CD8-positive, alpha-beta memory T cell (primary cell): ENCODE results near the gene IQGAP1. TPM values are rescaled to one million over a fixed set of nuclear protein-coding genes. Genes with fewer than 3 reads are reported as not detected.

ENCODE experiments used
- CTCF ChIA-PET: fragments of 350-600 bp; sonication (Branson Sonifier 250); formaldehyde crosslinking; loops from one replicate; lab custom pipeline; 2021; ENCODE audit warnings: antibody characterized with exemption; lab: Charles Lee
- POLR2A ChIA-PET: fragments of 350-600 bp; sonication (Branson Sonifier 250); formaldehyde crosslinking; loops from one replicate; lab custom pipeline; 2021; ENCODE audit warnings: antibody characterized with exemption; lab: Charles Lee
- DNase-seq, 5 donors: peaks; one replicate each; pipeline versions ENCODE4 v3.0.0 to v3.0.0-alpha.2; 2020 to 2022; ENCODE audit warnings: mixed read lengths in 1 of 5
- H3K27ac ChIP-seq: one replicate; pipeline ENCODE4 v1.7.0; 2013; ENCODE audit warnings: low read depth, mild to moderate bottlenecking, low read length, moderate library complexity
- H3K27me3 ChIP-seq: 2 replicates; pipeline ENCODE4 v1.7.0; 2013; ENCODE audit warnings: low read length, mild to moderate bottlenecking; ENCODE audit not compliant: insufficient read depth, poor library complexity, severe bottlenecking
- H3K36me3 ChIP-seq: 2 replicates; pipeline ENCODE4 v1.7.0; 2013; ENCODE audit warnings: mild to moderate bottlenecking, low read length, moderate library complexity; ENCODE audit not compliant: insufficient read depth
- H3K4me1 ChIP-seq: 2 replicates; pipeline ENCODE4 v1.7.0; 2013; ENCODE audit warnings: mild to moderate bottlenecking, low read length, moderate library complexity; ENCODE audit not compliant: insufficient read depth
- H3K4me3 ChIP-seq: 2 replicates; pipeline ENCODE4 v1.7.0; 2013; ENCODE audit warnings: mild to moderate bottlenecking, low read length
- H3K9me3 ChIP-seq: 2 replicates; pipeline ENCODE4 v1.7.0; 2013; ENCODE audit warnings: mild to moderate bottlenecking, low read length
- H3K27ac Mint-ChIP-seq, 8 donors: one replicate each; pipeline ENCODE4 v1.8.0; 2020 to 2021; ENCODE audit warnings: mixed read lengths in 8 of 8, mild to moderate bottlenecking in 6 of 8, inconsistent platforms in 3 of 8, moderate library complexity in 3 of 8
- H3K27me3 Mint-ChIP-seq, 2 donors: one replicate each; pipeline ENCODE4 v1.8.0; 2020 to 2021; ENCODE audit warnings: mixed read lengths in 2 of 2, mild to moderate bottlenecking in 1 of 2, moderate library complexity in 1 of 2
- H3K36me3 Mint-ChIP-seq, 3 donors: one replicate each; pipeline ENCODE4 v1.8.0; 2020 to 2021; ENCODE audit warnings: mixed read lengths in 3 of 3, inconsistent platforms in 1 of 3, mild to moderate bottlenecking in 1 of 3
- H3K4me1 Mint-ChIP-seq, 3 donors: one replicate each; pipeline ENCODE4 v1.8.0; 2020 to 2021; ENCODE audit warnings: mixed read lengths in 3 of 3, inconsistent platforms in 1 of 3, mild to moderate bottlenecking in 1 of 3
- H3K4me3 Mint-ChIP-seq, 7 donors: one replicate each; pipeline ENCODE4 v1.8.0; 2020 to 2021; ENCODE audit warnings: mixed read lengths in 7 of 7, mild to moderate bottlenecking in 6 of 7, moderate library complexity in 4 of 7, inconsistent platforms in 2 of 7
- H3K9me3 Mint-ChIP-seq, 5 donors: one replicate each; pipeline ENCODE4 v1.8.0; 2020 to 2022; ENCODE audit warnings: mixed read lengths in 5 of 5, mild to moderate bottlenecking in 3 of 5, moderate library complexity in 2 of 5, inconsistent platforms in 1 of 5
- polyA plus RNA-seq: library from polyadenylated mRNA; unstranded; fragments of 300-500 nt; fragmentation: Illumina TruSeq; gene quantifications from one replicate; pipeline ENCODE4 v1.2.3, GENCODE V29; 2021
- total RNA-seq, 2 experiments: library from RNA; stranded (reverse); gene quantifications; one replicate each; pipeline ENCODE4 v1.2.3, GENCODE V29; 2021

Gene IQGAP1
- total and polyA plus RNA-seq, 3 experiments from 2014 or later: 151 to 176 (median 173) TPM

GRCh38 chr15:90478846-90479481 lies 90.9 kb downstream of the IQGAP1 start:
- no peak overlapping the region for H3K27ac ChIP-seq
- POLR2A ChIA-PET: no interaction called here
- H3K27ac Mint-ChIP-seq: peak overlapping the region in 7 of 8 donors; percentile 7 to 79 (median 24)

GRCh38 chr15:90479656-90480055 lies 91.6 kb downstream of the IQGAP1 start:
- Histone ChIP-seq H3K4me3 (no peak overlapping the region), H3K27ac (no peak overlapping the region)

More at GRCh38 chr15:90478846-90479481, 90.9 kb downstream of the IQGAP1 start:
- H3K4me1 Mint-ChIP-seq: peaks cover 34 to 53% (median 49%) of the 10 kb centered on the region in 3 donors
- peaks cover 0 to 4% of the 10 kb centered on the region in 2 donors for H3K27me3 Mint-ChIP-seq
- H3K4me3 Mint-ChIP-seq: no peak overlapping the region
- peaks cover 7 to 74% (median 36%) of the 10 kb centered on the region in 3 donors for H3K36me3 Mint-ChIP-seq
- H3K27me3 ChIP-seq: no peaks in the 10 kb centered on the region
- DNase-seq: no peak
- CTCF ChIA-PET: interaction anchor here (1.0 to 6.0 kb wide), 3 partner anchors 117 to 214 kb away, joined by 3 to 87 read pairs (median 10); no protein-coding TSS in a partner anchor
- peaks cover 47% of the 10 kb centered on the region for H3K36me3 ChIP-seq
- H3K9me3 ChIP-seq: no peaks in the 10 kb centered on the region
- no peaks in the 10 kb centered on the region for H3K9me3 Mint-ChIP-seq
- no peak overlapping the region for H3K4me3 ChIP-seq
- peaks cover 14% of the 10 kb centered on the region for H3K4me1 ChIP-seq

GRCh38 chr15:90481023-90481422 lies 93.0 kb downstream of the IQGAP1 start:
- H3K27ac Mint-ChIP-seq: peak overlapping the region; percentile 22 to 83 (median 69)
- Histone ChIP-seq H3K36me3 (peaks cover 60% of the 10 kb centered on the region), H3K9me3 (no peaks in the 10 kb centered on the region), H3K27me3 (no peaks in the 10 kb centered on the region), H3K27ac (no peak overlapping the region), H3K4me1 (peaks cover 14% of the 10 kb centered on the region), H3K4me3 (no peak overlapping the region)
- peaks cover 0 to 2% of the 10 kb centered on the region in 2 donors for H3K27me3 Mint-ChIP-seq
- peak overlapping the region in 2 of 7 donors; percentile 36 to 41 for H3K4me3 Mint-ChIP-seq
- H3K9me3 Mint-ChIP-seq: no peaks in the 10 kb centered on the region
- POLR2A ChIA-PET: interaction anchor here (0.5 to 0.6 kb wide), 3 partner anchors 123 to 1262 kb away, joined by 3 to 13 read pairs (median 3); no protein-coding TSS in a partner anchor
- H3K4me1 Mint-ChIP-seq: peaks cover 36 to 53% (median 49%) of the 10 kb centered on the region in 3 donors
- CTCF ChIA-PET: interaction anchor here (1.4 to 6.0 kb wide), 8 partner anchors 29 to 188 kb away, joined by 4 to 87 read pairs (median 6); no protein-coding TSS in a partner anchor
- H3K36me3 Mint-ChIP-seq: peaks cover 10 to 82% (median 38%) of the 10 kb centered on the region in 3 donors
- peak in 1 of 5 donors; percentile 51 for DNase-seq

More at GRCh38 chr15:90479656-90480055, 91.6 kb downstream of the IQGAP1 start:
- Histone ChIP-seq H3K9me3 (no peaks in the 10 kb centered on the region), H3K36me3 (peaks cover 47% of the 10 kb centered on the region), H3K27me3 (no peaks in the 10 kb centered on the region), H3K4me1 (peaks cover 14% of the 10 kb centered on the region)
- ChIA-PET CTCF (interaction anchor here (2.1 to 6.0 kb wide), 2 partner anchors 118 to 159 kb away, joined by 10 to 87 read pairs; no protein-coding TSS in a partner anchor), POLR2A (no interaction called here)
- Mint-ChIP-seq H3K4me3 (no peak overlapping the region), H3K36me3 (peaks cover 7 to 73% (median 33%) of the 10 kb centered on the region in 3 donors), H3K27ac (peak overlapping the region in 2 of 8 donors; percentile 8 to 18), H3K9me3 (no peaks in the 10 kb centered on the region), H3K27me3 (peaks cover 0 to 2% of the 10 kb centered on the region in 2 donors), H3K4me1 (peaks cover 34 to 53% (median 49%) of the 10 kb centered on the region in 3 donors)
- no peak for DNase-seq

GRCh38 chr15:90482124-90483011 lies 94.3 kb downstream of the IQGAP1 start:
- DNase-seq: peak; percentile 6 to 51 (median 18)
- Histone ChIP-seq H3K4me1 (peaks cover 14% of the 10 kb centered on the region), H3K27me3 (no peaks in the 10 kb centered on the region), H3K36me3 (peaks cover 64% of the 10 kb centered on the region), H3K4me3 (no peak overlapping the region), H3K27ac (no peak overlapping the region), H3K9me3 (no peaks in the 10 kb centered on the region)
- Mint-ChIP-seq H3K27me3 (peaks cover 0 to 2% of the 10 kb centered on the region in 2 donors), H3K36me3 (peaks cover 17 to 83% (median 37%) of the 10 kb centered on the region in 3 donors), H3K27ac (peak overlapping the region in 4 of 8 donors; percentile 6 to 60 (median 44)), H3K4me3 (no peak overlapping the region), H3K4me1 (peaks cover 31 to 44% (median 40%) of the 10 kb centered on the region in 3 donors), H3K9me3 (no peaks in the 10 kb centered on the region)
- POLR2A ChIA-PET: interaction anchor here (0.6 to 1.0 kb wide), 2 partner anchors 120 to 508 kb away, joined by 4 to 5 read pairs; no protein-coding TSS in a partner anchor
- CTCF ChIA-PET: interaction anchor here (0.6 to 6.0 kb wide), 22 partner anchors 16 to 189 kb away, joined by 3 to 87 read pairs (median 4); no protein-coding TSS in a partner anchor

GRCh38 chr15:90483012-90483307 lies 94.9 kb downstream of the IQGAP1 start:
- DNase-seq: no peak
- Mint-ChIP-seq H3K36me3 (peaks cover 20 to 82% (median 34%) of the 10 kb centered on the region in 3 donors), H3K4me1 (peaks cover 29 to 40% (median 34%) of the 10 kb centered on the region in 3 donors), H3K27ac (peak overlapping the region in 1 of 8 donors; percentile 52), H3K27me3 (peaks cover 0 to 2% of the 10 kb centered on the region in 2 donors), H3K4me3 (no peak overlapping the region), H3K9me3 (no peaks in the 10 kb centered on the region)
- Histone ChIP-seq H3K4me1 (peaks cover 14% of the 10 kb centered on the region), H3K27ac (no peak overlapping the region), H3K36me3 (peaks cover 66% of the 10 kb centered on the region), H3K9me3 (no peaks in the 10 kb centered on the region), H3K4me3 (no peak overlapping the region), H3K27me3 (no peaks in the 10 kb centered on the region)
- ChIA-PET CTCF (interaction anchor here (0.6 to 6.0 kb wide), 17 partner anchors 16 to 189 kb away, joined by 3 to 87 read pairs (median 4); no protein-coding TSS in a partner anchor), POLR2A (interaction anchor here (0.6 to 1.0 kb wide), 2 partner anchors 121 to 507 kb away, joined by 4 to 5 read pairs; no protein-coding TSS in a partner anchor)

- Mint-ChIP-seq H3K36me3 (peaks cover 15 to 79% (median 35%) of the 10 kb centered on the region in 3 donors), H3K4me3 (no peak overlapping the region), H3K4me1 (peaks cover 25 to 38% (median 27%) of the 10 kb centered on the region in 3 donors), H3K27ac (no peak overlapping the region), H3K9me3 (no peaks in the 10 kb centered on the region), H3K27me3 (peaks cover 0 to 2% of the 10 kb centered on the region in 2 donors)
- Histone ChIP-seq H3K36me3 (peaks cover 60% of the 10 kb centered on the region), H3K27me3 (no peaks in the 10 kb centered on the region), H3K4me3 (no peak overlapping the region), H3K27ac (no peak overlapping the region), H3K4me1 (peaks cover 14% of the 10 kb centered on the region), H3K9me3 (no peaks in the 10 kb centered on the region)
- CTCF ChIA-PET: interaction anchor here (1.7 to 6.0 kb wide), 3 partner anchors 122 to 163 kb away, joined by 8 to 87 read pairs (median 53); no protein-coding TSS in a partner anchor
- no peak for DNase-seq
- POLR2A ChIA-PET: no interaction called here
These were observed 95.6 kb downstream of the IQGAP1 start for GRCh38 chr15:90483637-90484036.

GRCh38 chr15:90487186-90487585 lies 99.1 kb downstream of the IQGAP1 start:
- Mint-ChIP-seq H3K36me3 (peaks cover 18 to 87% (median 39%) of the 10 kb centered on the region in 3 donors), H3K27ac (peak overlapping the region in 1 of 8 donors; percentile 46), H3K4me1 (peaks cover 0 to 5% (median 2%) of the 10 kb centered on the region in 3 donors), H3K4me3 (no peak overlapping the region), H3K9me3 (no peaks in the 10 kb centered on the region), H3K27me3 (peaks cover 0 to 2% of the 10 kb centered on the region in 2 donors)
- Histone ChIP-seq H3K36me3 (peaks cover 73% of the 10 kb centered on the region), H3K27ac (no peak overlapping the region), H3K4me1 (no peaks in the 10 kb centered on the region), H3K27me3 (no peaks in the 10 kb centered on the region), H3K9me3 (no peaks in the 10 kb centered on the region), H3K4me3 (no peak overlapping the region)
- POLR2A ChIA-PET: no interaction called here
- no peak for DNase-seq
- CTCF ChIA-PET: no interaction called here
